Gastroesophageal sphincter (tissue), 3 donors: Measurements from ENCODE around the gene CTNND2.

Experiments
- CTCF ChIP-seq, 4 experiments: fragments of 200-600 bp in 2 of 4; fragments of 450-650 bp in 2 of 4; sonication (generic) in 1 of 4; IDR thresholded peaks; one replicate each; pipeline ENCODE4 v1.5.1; 2017 to 2019; ENCODE audit warnings: antibody characterized with exemption in 4 of 4, mild to moderate bottlenecking in 2 of 4, moderate library complexity in 2 of 4
- EP300 ChIP-seq: sonication (generic); formaldehyde crosslinking; IDR thresholded peaks from one replicate; pipeline ENCODE4 v1.6.1; 2017; ENCODE audit warnings: antibody characterized with exemption, mild to moderate bottlenecking
- POLR2A ChIP-seq, 2 donors: fragments of 450-650 bp; IDR thresholded peaks; one replicate each; pipeline ENCODE4 v1.6.1; 2017; ENCODE audit warnings: antibody characterized with exemption in 2 of 2, mild to moderate bottlenecking in 2 of 2, moderate library complexity in 1 of 2
- POLR2AphosphoS5 ChIP-seq: sonication (generic); formaldehyde crosslinking; IDR thresholded peaks from one replicate; pipeline ENCODE4 v1.6.1; 2017; ENCODE audit warnings: antibody characterized with exemption

- TF ChIP-seq CTCF (IDR thresholded peaks at IDR 0.05): no peak
- TF ChIP-seq POLR2AphosphoS5: no peak
- TF ChIP-seq EP300: no peak
- no peak for TF ChIP-seq POLR2A (IDR thresholded peaks at IDR 0.05)
Measured at GRCh38 chr5:11166923-11167322, 737.3 kb downstream of the CTNND2 start.
